Stomach smooth muscle (tissue), 2 donors: ENCODE measurements around the gene USH2A.

Experiments
- H3K27ac ChIP-seq: one replicate; pipeline ENCODE4 v1.7.0; 2013; ENCODE audit warnings: mild to moderate bottlenecking, low read length, inconsistent platforms
- H3K27me3 ChIP-seq, 2 donors: one replicate each; pipeline ENCODE4 v1.7.0; 2013; ENCODE audit warnings: low read length in 2 of 2; ENCODE audit not compliant: insufficient read depth in 2 of 2, control insufficient read depth in 1 of 2
- H3K36me3 ChIP-seq, 2 donors: one replicate each; pipeline ENCODE4 v1.7.0; 2013; ENCODE audit warnings: low read length in 2 of 2; ENCODE audit not compliant: control insufficient read depth in 2 of 2, insufficient read depth in 2 of 2
- H3K4me1 ChIP-seq: one replicate; pipeline ENCODE4 v1.7.0; 2013; ENCODE audit warnings: low read length; ENCODE audit not compliant: control insufficient read depth, insufficient read depth
- H3K4me3 ChIP-seq, 2 donors: one replicate each; pipeline ENCODE4 v1.7.0; 2013; ENCODE audit warnings: low read length in 2 of 2
- H3K9ac ChIP-seq, 2 donors: one replicate each; pipeline ENCODE4 v1.7.0; 2013; ENCODE audit warnings: low read length in 2 of 2, mild to moderate bottlenecking in 1 of 2
- H3K9me3 ChIP-seq, 2 donors: one replicate each; pipeline ENCODE4 v1.7.0; 2013; ENCODE audit warnings: low read length in 2 of 2; ENCODE audit not compliant: control insufficient read depth in 2 of 2
- donor health status: healthy.
- donor health status: Pancreatic carcinoma.

Gene USH2A

GRCh38 chr1:215807911-215808436 lies 615.3 kb downstream of the USH2A start:
- peaks cover 0 to 2% of the 10 kb centered on the region in 2 donors for H3K9me3 ChIP-seq
- no peaks in the 10 kb centered on the region for H3K27me3 ChIP-seq
- no peak overlapping the region for H3K27ac ChIP-seq
- H3K4me1 ChIP-seq: no peaks in the 10 kb centered on the region
- no peak overlapping the region for H3K9ac ChIP-seq
- no peak overlapping the region for H3K4me3 ChIP-seq
- H3K36me3 ChIP-seq: no peaks in the 10 kb centered on the region

- Histone ChIP-seq H3K27me3 (no peaks in the 10 kb centered on the region), H3K4me1 (no peaks in the 10 kb centered on the region), H3K4me3 (no peak overlapping the region), H3K9ac (no peak overlapping the region), H3K27ac (no peak overlapping the region), H3K9me3 (peaks cover 0 to 2% of the 10 kb centered on the region in 2 donors), H3K36me3 (no peaks in the 10 kb centered on the region)
Measured at GRCh38 chr1:215807218-215807617, 616.0 kb downstream of the USH2A start.

- H3K27ac ChIP-seq: no peak overlapping the region
- no peak overlapping the region for H3K4me3 ChIP-seq
- H3K9ac ChIP-seq: no peak overlapping the region
- H3K36me3 ChIP-seq: no peaks in the 10 kb centered on the region
- no peaks in the 10 kb centered on the region for H3K27me3 ChIP-seq
- no peaks in the 10 kb centered on the region for H3K9me3 ChIP-seq
- no peaks in the 10 kb centered on the region for H3K4me1 ChIP-seq
Measured at GRCh38 chr1:215797859-215798258, 625.4 kb downstream of the USH2A start.

GRCh38 chr1:215794156-215794555 lies 629.1 kb downstream of the USH2A start:
- Histone ChIP-seq H3K27me3 (no peaks in the 10 kb centered on the region), H3K4me1 (no peaks in the 10 kb centered on the region), H3K9ac (no peak overlapping the region), H3K4me3 (no peak overlapping the region), H3K36me3 (no peaks in the 10 kb centered on the region), H3K27ac (no peak overlapping the region), H3K9me3 (no peaks in the 10 kb centered on the region)

GRCh38 chr1:215793180-215793579 lies 630.1 kb downstream of the USH2A start:
- Histone ChIP-seq H3K4me1 (no peaks in the 10 kb centered on the region), H3K4me3 (no peak overlapping the region), H3K9me3 (no peaks in the 10 kb centered on the region), H3K27me3 (no peaks in the 10 kb centered on the region), H3K27ac (no peak overlapping the region), H3K9ac (no peak overlapping the region), H3K36me3 (no peaks in the 10 kb centered on the region)

- no peaks in the 10 kb centered on the region for H3K27me3 ChIP-seq
- H3K27ac ChIP-seq: no peak overlapping the region
- H3K4me1 ChIP-seq: no peaks in the 10 kb centered on the region
- no peak overlapping the region for H3K4me3 ChIP-seq
- H3K9me3 ChIP-seq: no peaks in the 10 kb centered on the region
- H3K36me3 ChIP-seq: no peaks in the 10 kb centered on the region
- no peak overlapping the region for H3K9ac ChIP-seq
Measured at GRCh38 chr1:215792446-215792845, 630.8 kb downstream of the USH2A start.

GRCh38 chr1:215789981-215790380 lies 633.3 kb downstream of the USH2A start:
- no peak overlapping the region for H3K27ac ChIP-seq

GRCh38 chr1:215786997-215787396 lies 636.3 kb downstream of the USH2A start:
- no peaks in the 10 kb centered on the region for H3K36me3 ChIP-seq
- no peak overlapping the region for H3K4me3 ChIP-seq
- no peaks in the 10 kb centered on the region for H3K27me3 ChIP-seq
- no peak overlapping the region for H3K27ac ChIP-seq
- no peaks in the 10 kb centered on the region for H3K4me1 ChIP-seq
- no peak overlapping the region for H3K9ac ChIP-seq
- H3K9me3 ChIP-seq: no peaks in the 10 kb centered on the region

More at GRCh38 chr1:215789981-215790380, 633.3 kb downstream of the USH2A start:
- Histone ChIP-seq H3K9me3 (no peaks in the 10 kb centered on the region), H3K36me3 (no peaks in the 10 kb centered on the region), H3K9ac (no peak overlapping the region), H3K4me1 (no peaks in the 10 kb centered on the region), H3K4me3 (no peak overlapping the region), H3K27me3 (no peaks in the 10 kb centered on the region)

- H3K27me3 ChIP-seq: no peaks in the 10 kb centered on the region
- no peaks in the 10 kb centered on the region for H3K4me1 ChIP-seq
- no peak overlapping the region for H3K27ac ChIP-seq
- no peak overlapping the region for H3K4me3 ChIP-seq
- H3K9me3 ChIP-seq: no peaks in the 10 kb centered on the region
- no peaks in the 10 kb centered on the region for H3K36me3 ChIP-seq
- H3K9ac ChIP-seq: no peak overlapping the region
Measured at GRCh38 chr1:215780641-215781040, 642.6 kb downstream of the USH2A start.

GRCh38 chr1:215780139-215780538 lies 643.1 kb downstream of the USH2A start:
- Histone ChIP-seq H3K27me3 (no peaks in the 10 kb centered on the region), H3K4me3 (no peak overlapping the region), H3K36me3 (no peaks in the 10 kb centered on the region), H3K9ac (no peak overlapping the region), H3K4me1 (no peaks in the 10 kb centered on the region), H3K9me3 (no peaks in the 10 kb centered on the region), H3K27ac (no peak overlapping the region)

- Histone ChIP-seq H3K36me3 (no peaks in the 10 kb centered on the region), H3K27me3 (no peaks in the 10 kb centered on the region), H3K4me3 (no peak overlapping the region), H3K9ac (no peak overlapping the region), H3K4me1 (no peaks in the 10 kb centered on the region), H3K27ac (no peak overlapping the region), H3K9me3 (no peaks in the 10 kb centered on the region)
Measured at GRCh38 chr1:215779729-215780128, 643.5 kb downstream of the USH2A start.
